Fibroblast of villous mesenchyme (primary cell): Measurements from ENCODE around the gene DYNC2I2. TPM values are rescaled to one million over a fixed set of nuclear protein-coding genes. Genes with fewer than 3 reads are reported as not detected.
A peak's percentile ranks its signal among the peaks of the same experiment; 100 is the strongest.

Source experiments
- DNase-seq: peaks from one replicate; pipeline ENCODE4 v3.0.0-alpha.2; 2010; ENCODE audit warnings: low read depth
- H3K4me3 ChIP-seq: 2 replicates; pipeline ENCODE4 v1.5.1; 2011; ENCODE audit warnings: low read depth, mild to moderate bottlenecking, low read length
- total RNA-seq: library from RNA; depleted of rRNA; stranded (reverse); fragments of >200 nt; gene quantifications from 2 replicates; pipeline ENCODE4 v1.2.3, GENCODE V29; 2012
- TF ChIP-seq, protein P1 (sequence below): IDR thresholded peaks from 2 replicates; pipeline ENCODE4 v1.5.1; 2012; ENCODE audit warnings: low read depth, mild to moderate bottlenecking, low read length; ENCODE audit not compliant: insufficient read depth

Gene DYNC2I2
- total RNA-seq, 1 donor = 52.2 TPM

DNA sequence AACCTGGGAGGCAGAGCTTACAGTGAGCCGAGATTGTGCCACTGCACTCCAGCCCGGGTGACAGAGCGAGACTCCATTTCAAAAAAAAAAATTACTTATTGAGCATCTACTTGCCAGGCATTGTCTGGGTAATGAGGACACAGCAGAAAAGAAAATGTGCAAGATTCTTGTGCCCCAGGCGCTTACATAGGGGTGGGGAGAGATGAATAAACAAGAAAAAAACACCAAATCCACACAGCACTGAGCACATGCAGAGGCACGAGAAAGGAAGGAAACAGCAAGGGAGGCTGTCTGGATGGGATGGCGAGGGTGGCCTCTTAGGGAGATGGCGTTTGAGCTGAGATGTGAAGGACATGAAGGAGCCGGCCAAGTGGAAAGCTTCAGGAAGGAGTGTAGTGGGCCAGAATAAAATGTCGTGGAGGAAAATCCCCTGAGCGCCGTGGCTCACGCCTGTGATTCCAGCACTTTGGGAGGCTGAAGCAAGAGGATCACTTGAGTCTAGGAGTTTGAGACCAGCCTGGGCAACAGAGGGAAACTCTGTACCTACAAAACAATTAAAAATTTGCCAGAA lies 13.9 kb downstream of the DYNC2I2 start:
- no peak for DNase-seq

DNA sequence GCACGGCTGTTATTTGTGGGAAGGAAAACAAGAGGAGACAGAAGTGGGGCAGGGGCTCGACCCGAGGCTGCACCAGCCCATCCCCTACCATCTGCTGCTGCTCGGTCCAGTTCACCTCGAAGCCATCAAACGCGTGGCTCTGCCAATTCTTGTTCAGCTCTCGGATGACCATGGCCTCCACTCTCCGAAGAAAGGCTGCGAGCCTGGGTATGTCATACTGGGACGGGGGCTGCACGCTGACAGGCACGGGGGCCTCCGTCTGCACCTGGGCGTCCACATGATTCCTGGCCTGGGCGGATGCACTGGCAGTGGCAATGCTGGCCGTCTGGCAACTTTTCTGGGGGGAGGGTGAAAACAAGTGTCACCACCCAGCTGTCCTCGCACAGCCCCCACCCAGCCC lies 16.0 kb downstream of the DYNC2I2 start:
- TF ChIP-seq, protein P1, sequence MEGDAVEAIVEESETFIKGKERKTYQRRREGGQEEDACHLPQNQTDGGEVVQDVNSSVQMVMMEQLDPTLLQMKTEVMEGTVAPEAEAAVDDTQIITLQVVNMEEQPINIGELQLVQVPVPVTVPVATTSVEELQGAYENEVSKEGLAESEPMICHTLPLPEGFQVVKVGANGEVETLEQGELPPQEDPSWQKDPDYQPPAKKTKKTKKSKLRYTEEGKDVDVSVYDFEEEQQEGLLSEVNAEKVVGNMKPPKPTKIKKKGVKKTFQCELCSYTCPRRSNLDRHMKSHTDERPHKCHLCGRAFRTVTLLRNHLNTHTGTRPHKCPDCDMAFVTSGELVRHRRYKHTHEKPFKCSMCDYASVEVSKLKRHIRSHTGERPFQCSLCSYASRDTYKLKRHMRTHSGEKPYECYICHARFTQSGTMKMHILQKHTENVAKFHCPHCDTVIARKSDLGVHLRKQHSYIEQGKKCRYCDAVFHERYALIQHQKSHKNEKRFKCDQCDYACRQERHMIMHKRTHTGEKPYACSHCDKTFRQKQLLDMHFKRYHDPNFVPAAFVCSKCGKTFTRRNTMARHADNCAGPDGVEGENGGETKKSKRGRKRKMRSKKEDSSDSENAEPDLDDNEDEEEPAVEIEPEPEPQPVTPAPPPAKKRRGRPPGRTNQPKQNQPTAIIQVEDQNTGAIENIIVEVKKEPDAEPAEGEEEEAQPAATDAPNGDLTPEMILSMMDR = no peak
- DNase-seq = no peak
- H3K4me3 ChIP-seq = no peak overlapping the region

More for the DNA sequence above, 13.9 kb downstream of the DYNC2I2 start:
- no peak overlapping the region for H3K4me3 ChIP-seq
- TF ChIP-seq, protein P1 = no peak

DNA sequence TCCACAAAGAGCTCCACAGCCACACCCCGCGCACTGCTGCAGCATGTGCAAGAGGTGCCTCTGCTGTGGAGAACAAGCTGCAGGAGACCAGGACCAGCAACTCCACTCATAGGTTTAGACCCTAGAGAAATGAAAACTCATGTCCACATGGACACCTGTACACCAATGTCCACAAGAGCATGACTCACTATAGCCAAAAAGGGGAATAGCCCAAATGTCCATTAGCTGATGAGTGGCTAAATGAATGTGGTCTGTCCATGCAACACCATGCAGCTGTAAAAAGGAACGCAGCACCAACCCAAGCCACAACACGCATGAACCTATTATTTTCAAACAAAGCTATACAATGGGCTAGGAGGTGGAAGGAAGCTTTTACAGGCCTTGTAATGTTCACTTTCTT lies 18.1 kb downstream of the DYNC2I2 start:
- no peak for DNase-seq
- TF ChIP-seq, protein P1 = no peak
- H3K4me3 ChIP-seq = no peak overlapping the region

DNA sequence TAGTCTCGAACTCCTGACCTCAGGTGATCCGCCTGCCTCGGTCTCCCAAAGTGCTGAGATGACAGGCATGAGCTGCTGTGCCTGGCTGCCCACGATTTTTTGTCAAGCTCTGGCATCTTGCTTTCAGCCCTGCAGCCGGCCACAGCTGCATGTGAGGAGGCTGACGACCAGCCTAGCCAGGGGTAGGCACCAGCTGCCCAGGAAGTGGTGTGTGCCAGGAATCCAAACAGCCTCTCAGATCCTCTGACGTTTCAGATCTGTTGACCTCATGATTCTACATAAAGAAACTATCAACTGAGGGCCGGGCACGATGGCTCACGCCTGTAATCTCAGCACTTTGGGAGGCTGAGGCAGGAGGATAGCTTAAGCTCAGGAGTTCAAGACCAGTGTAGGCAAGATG lies 19.0 kb downstream of the DYNC2I2 start:
- DNase-seq = peak; percentile 52
- TF ChIP-seq, protein P1 = no peak
- H3K4me3 ChIP-seq = no peak overlapping the region

DNA sequence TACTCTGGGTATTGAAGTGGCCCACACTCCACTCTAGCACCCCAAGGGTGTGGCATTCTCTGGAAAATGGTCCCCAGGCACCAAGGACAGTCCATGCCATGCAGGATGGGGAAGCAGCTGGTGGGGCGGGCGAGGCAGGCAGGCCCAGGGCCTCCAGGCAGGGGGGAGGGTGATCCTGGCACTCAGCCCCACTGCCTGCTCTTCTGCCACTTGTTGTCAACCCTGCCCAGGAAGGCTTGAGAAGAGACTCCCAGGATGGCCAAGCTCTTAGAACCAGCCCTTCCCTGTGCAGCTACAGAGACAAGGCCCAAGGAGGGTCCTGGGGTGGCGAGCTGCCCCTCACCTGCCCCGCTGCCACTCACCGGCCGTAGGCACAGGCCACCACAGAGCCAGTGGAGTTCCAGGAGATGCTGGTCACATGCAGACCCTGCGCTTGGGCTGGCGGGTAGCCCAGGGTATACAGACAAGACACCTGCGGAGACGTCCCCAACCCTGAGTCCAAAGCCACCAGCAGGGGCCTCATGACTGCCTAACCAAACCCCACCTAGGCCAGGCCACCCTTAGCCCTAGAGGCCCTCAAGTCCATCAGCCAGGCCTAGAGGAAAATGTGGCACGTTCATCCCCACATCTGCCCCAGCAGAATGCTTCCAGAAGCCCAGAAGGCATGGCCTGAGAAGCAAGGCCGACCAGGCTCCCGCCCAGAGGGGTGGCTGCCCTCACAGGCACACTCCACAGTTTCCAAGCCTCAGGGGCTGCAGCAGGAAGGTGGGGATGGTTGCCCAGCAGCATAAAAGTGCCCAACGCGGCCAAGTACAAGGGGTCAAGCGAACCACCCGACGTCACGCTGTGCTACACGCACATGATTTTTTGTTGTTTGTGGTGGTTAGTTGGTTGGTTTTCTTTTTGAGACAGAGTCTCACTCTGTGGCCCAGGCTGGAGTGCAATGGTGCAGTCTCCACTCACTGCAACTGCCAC lies 19.8 kb downstream of the DYNC2I2 start:
- H3K4me3 ChIP-seq = no peak overlapping the region
- DNase-seq = no peak
- TF ChIP-seq, protein P1 = no peak

DNA sequence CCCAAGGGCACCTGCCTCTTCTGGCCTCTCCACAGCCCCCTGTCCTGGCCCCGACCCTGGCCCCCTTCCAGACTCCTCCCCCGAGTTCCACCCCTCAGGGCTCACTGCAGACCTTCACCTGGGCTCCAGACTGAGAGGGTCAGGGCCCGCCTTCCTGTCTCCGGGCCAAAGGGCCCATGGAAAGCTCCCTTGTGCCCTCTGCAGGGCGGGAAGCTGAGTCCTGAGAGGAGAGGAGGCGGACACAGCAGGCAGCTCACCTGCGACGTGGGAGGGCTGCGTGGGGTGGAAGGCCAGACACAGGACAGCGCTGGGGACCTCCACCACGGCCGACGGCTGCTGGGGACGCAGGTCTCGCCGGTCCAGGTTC lies 20.6 kb downstream of the DYNC2I2 start:
- H3K4me3 ChIP-seq = no peak overlapping the region
- DNase-seq = no peak
- TF ChIP-seq, protein P1 = peak; percentile 5
